ENCODE measurements around the gene CACNA1S.

CACNA1S gene

DNA sequence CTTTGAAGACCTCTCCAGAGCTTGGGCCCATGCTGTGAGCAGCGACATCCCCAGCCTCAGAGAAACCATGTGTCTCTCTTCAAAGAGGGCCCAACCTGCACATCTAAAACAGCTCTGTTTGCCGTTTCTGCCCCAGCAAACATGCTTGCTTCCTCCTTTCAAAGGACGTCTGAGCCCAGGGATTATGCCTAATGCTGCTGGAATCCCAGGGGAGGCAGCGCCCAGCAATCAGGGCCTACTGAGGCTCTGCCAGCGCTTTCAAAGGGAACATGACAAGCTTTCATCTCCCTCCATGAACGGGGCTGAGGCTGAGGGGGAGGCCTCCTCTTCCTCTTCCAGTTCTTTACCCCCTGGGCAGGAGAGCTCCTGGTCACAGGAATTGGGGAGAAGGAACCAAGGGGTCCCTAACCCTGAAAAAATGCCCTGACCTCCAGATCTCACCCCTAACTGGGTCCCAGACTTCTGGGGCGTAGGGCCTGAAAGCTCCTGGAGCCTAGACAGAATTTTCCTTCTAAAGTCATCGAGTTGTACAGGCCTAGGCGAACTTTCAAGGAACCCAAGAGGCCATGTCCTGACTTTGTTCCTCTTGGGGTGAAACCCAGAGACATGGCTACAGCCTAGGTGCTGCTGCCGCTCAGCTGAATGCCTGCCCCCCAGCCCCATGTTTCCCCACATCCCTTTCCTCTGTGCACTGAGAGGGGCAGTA is 28.2 kb upstream of the CACNA1S start:
- DNase-seq (ENCODE audit: low read depth, low spot score): no peak

GRCh38 chr1:201139756-201140155 is 27.5 kb upstream of the CACNA1S start:
- no peak for DNase-seq (ENCODE audit: low read depth, low spot score)

- no peak for DNase-seq (ENCODE audit: low read depth, low spot score)
Measured at GRCh38 chr1:201139306-201139705, 27.1 kb upstream of the CACNA1S start.

DNA sequence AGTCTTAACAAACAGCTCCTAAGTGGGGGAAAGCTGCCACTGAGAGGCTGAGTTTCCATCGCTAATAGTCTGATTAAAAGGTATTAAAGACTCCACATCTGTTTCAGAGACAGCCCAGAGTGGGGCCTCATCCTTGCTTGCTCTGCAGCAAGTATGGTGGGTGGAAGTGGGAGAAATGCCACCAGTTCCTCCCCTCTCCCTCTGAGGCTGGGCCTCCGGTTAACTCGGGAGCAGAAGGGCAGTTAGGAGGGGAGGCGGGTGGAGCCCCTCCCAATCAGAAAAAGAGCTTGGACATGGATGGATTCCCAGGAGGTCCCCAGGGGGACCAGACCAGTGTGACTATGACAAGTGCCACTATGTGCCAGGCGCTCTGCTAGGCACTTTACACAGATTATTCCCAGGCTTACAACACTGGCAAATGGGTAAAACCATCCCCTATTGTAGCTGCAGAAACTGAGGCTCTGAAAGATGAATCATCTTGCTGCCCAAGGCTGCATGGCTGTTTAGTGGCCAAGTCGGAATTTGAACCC is 26.1 kb upstream of the CACNA1S start:
- DNase-seq (ENCODE audit: low read depth, low spot score): no peak

DNA sequence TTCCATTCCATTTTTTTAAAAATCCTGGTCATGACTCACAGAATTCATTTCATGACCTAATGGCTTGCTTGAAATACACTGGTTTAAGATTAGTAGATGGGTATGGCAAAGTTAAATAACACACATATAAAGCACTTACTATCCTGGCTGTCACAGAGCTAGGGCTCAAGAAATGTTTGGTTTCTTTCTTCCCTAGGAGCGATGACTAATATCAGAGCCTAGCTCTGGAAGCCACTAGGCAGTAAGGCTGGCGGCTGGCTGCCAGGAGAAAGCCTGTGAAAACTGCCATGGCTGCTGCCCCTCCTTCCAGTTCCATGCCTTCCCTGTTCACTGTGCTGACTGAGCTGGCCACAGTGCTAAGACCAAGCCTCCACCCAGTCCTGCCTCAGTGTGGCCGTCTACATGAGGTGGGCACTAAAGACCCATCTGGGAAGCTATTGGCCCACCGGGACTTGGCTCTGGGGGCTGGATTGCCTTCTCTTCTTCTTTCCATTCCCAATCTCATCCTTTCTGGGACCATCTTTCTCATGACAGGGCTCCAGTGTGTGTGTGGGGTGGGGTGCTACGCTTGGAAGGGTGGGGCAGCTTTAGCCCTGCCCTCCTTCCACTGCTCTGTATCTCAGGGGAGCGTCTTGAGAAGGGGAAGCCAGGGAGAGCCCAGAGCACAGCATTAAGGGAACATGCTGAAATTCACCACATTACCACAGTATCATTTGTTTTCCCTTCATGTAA is 25.5 kb upstream of the CACNA1S start:
- peak; percentile 95 for DNase-seq (ENCODE audit: low read depth, low spot score)

- no peak for DNase-seq (ENCODE audit: low read depth, low spot score)
Measured at GRCh38 chr1:201137024-201137392, 24.8 kb upstream of the CACNA1S start.

DNA sequence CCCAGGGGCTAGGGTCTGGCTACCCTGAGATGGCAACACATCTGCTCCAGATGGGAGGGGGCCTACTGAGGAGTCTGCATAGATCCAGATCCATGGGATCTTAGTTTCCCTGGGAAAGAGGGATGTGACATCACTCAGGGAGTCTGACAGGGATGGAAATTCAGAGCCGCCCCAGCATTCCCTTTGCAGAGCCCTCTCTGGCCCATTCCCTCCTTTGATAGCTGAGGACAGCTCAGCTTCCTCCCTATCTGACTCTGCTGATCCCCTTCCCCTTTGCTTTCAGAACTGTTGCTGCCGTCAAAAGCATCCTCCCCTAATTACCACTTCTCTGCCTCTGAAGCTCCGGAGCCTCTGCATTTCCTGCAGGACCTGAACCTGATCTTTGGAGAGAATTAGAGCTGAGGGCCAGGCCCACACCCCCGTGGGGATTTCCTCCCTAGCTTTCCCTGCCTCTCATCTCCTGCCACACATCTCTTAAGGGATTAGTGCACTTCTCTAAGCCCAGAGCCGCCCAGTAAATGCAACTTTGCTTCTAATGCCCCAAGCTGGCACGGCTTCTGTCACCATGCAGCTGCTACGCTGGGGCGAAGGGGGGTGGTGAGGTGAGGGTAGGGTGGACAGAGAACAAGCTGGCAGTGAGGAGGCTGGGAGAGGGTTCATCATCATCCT is 24.3 kb upstream of the CACNA1S start:
- no peak for DNase-seq (ENCODE audit: low read depth, low spot score)

DNA sequence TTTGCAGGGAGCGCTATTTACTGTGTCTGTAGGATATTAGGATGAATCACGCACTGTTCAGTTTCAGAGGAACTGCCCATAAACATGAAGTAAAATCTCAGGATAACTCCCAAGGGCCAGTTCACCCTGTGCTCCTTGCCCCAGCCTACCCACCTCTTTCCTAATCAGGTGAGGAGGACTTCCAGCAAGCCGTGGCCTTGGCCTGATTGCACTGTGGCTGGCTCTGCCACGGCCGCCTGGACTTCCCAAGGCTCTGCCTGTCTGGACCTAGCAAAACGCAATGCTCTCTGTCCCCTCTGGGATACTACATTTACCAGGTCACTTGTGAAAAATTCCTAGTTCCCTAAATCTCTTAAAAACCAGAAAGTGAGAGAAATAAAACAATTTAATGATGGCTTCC is 22.2 kb upstream of the CACNA1S start:
- no peak for DNase-seq (ENCODE audit: low read depth, low spot score)

DNA sequence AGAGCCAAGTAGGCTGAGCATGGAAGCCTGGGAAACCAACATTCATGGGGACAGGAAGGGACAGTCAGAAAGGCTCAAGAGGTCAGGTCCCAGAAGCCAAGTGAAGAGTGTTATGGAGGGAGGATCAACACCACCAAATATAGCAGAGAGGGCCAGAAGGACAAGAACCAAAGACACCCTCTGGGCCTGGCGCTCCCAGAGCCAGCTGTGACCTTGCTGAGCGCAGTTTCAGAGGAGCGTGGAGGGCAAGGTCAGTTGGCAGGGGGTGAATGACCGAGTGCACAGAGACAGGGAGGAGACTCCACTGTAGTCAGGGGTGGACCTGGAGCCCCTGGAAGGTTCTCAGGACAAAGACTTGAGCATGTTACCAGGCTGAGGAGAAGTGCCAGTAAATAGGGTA is 19.2 kb upstream of the CACNA1S start:
- DNase-seq (ENCODE audit: low read depth, low spot score): no peak

DNA sequence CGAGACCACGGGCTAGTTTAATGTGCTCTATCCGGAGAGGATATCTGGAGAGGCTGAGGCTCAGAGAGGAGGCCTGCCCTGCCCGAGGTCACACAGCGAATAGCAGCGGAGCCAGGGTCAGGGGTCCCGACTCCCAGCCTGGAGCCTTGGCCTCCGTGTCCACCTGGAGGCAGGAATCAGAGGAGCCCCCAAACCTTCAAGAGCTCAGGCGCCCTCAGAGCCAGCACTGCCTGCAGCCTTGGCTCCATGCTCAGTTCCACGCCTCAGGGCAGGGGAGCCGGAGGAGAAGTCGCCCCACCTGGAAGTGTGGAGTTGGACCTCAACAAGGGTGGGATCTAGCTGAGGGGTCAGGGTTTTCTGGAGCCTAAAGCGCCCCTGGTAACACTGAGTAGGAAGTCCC is 16.7 kb upstream of the CACNA1S start:
- DNase-seq (ENCODE audit: low read depth, low spot score): no peak

GRCh38 chr1:201128476-201128875 is 16.2 kb upstream of the CACNA1S start:
- DNase-seq (ENCODE audit: low read depth, low spot score): no peak

DNA sequence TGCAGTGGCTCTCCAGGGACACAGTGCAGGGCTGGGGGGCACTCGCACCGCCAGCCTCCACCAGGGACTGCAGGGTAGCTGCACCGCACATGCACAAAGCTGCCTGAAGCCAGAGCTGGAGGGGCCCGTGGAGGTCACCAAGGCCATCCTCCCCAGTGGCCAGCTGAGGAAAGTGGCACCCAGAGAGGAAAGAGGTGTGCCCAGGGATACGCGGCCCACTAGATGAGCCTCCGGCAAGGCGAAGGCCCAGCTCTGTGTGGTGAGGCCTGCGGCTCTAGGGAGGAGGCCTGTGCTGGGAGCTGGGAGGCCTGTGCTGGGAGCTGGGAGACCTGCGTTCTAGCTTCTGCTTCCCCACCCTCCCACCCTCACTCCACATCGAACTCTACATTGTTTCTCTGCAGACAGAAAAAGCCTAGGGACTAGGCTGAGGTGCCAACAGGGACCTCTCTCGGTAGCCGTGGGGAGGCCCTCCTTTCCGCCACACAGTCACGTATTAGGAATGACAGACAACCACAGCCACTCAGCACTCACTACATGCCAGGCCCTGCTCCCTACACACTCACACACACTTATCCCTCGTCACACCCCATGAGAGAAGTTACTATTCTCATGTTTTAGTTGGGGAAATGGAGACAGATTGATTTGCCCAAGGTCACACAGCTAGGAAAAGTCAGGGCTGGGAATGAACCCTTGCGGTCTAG is 15.7 kb upstream of the CACNA1S start:
- peak; percentile 80 for DNase-seq (ENCODE audit: low read depth, low spot score)

- peak; percentile 66 for DNase-seq (ENCODE audit: low read depth, low spot score)
Measured at GRCh38 chr1:201126832-201127754, 14.9 kb upstream of the CACNA1S start, which contains the start of gene ASCL5. Gene ASCL5, minus strand, starts transcription at chr1:201127184. Its CDS starts 11,812 bp downstream, at chr1:201115372.

DNA sequence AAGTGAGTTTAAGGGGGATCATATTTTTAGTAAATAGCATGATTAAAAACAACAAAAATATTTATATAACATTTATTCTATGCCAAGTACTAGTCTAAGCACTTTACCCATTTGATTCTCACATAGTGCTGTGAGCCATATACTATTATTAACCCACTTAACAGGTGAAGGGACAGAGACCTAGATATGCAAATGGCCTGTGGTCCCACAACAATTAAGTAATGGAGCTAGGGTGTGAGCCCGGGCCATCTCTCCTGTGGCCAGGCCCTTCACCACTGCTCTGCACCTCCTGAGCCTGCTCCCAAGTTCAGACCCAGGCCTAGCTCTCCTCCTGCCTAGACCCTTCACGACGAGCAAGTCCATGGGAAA is 14.2 kb upstream of the CACNA1S start:
- DNase-seq (ENCODE audit: low read depth, low spot score): no peak

GRCh38 chr1:201125800-201126199 is 13.6 kb upstream of the CACNA1S start:
- no peak for DNase-seq (ENCODE audit: low read depth, low spot score)

GRCh38 chr1:201125019-201125418 is 12.8 kb upstream of the CACNA1S start:
- DNase-seq (ENCODE audit: low read depth, low spot score): no peak

DNA sequence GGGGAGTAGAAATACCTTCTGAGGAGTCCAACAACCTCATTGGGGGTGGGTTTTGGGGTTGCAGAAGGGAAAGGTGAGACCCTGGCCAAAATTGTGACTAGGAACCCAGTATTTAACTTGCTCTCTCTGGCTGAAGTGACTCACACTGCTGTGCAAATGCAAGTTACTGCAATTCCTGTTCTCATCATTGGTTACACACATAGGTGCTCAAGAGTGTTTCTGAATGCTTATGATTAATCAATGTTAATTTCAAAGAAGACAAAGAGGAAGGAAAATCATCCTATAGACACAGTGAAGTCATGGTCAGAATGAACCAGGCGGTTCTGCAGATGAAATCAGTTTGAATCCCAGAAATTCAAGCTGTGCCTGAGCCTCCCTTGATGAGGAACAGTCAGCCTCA is 11.6 kb upstream of the CACNA1S start:
- DNase-seq (ENCODE audit: low read depth, low spot score): no peak

DNA sequence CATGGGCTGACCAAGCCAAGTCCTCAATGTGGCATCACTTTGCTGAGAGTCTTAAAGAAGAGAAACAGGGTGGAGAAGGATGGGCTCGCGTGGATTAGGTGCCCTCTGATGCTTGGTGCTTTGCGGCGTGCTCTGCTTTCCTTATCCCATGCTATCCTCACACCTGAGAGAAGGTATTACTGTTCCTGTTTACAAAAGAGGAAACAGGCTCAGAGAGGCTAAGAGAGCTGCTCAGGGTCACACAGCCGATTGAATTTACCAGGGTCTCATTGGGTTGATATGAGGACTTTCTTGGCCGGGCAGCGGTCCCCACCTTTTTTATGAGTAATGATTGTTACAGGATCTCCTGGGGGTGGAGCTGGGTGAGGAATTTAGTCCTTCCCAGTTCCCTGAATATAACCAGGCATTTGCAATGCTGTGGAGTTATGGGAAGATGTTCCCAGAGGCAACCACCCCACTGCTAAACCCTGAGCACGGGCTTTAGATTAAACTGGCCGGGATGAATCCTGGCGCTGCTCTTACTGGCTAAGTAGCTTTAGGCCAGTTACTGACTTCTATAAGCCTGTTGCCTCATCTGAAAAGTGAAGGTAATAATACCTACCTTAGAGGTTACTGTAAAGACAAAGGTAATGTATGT is 10.2 kb upstream of the CACNA1S start:
- no peak for DNase-seq (ENCODE audit: low read depth, low spot score)

DNA sequence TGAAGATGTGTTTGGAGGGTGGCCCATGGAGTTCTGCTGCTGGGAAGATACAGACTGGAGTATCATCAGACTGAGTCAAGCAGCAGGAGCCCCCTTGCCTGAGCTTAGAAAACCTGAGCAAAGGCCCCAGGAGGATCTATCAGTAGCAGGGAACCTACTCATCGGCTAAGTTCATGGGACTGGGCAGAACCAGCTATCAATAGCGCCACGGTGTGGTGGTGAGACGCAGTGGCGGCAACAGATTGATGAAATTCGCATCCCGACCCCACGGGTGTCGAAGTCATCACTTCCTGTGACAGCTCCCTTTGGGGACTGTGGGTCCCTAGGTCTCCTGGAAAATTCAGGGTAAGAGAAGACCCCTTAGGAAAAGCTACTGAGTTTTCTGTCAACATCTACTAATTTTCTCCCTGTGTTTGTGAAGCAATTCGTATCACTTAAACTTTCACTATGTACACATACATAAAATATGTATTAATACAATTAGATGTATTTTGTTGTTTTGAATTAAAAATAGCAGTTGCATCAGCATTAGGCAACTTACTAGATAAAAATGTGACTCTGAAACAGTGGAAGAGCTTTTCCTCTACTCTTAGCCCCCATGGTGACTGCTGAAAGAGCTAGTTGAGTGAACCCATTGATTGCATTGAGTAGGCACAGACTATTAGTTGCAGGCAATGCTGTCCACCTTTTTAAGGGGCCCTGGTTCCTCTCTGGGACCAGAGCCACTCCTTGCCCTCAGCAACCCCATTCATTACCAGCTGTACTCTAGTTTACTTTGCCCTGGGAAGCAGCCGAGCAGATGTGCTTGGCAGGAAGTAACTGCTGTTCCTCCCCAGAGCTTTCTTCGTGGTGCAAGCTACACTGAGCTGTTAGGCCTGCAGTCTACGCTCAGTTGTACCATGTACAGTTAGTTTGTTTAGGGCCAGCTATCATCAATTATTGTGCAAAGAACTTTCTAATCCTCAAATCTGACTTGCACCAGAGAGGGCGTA is 7.3 kb upstream of the CACNA1S start:
- peak; percentile 49 for DNase-seq (ENCODE audit: low read depth, low spot score)
